H9 (cell line): ENCODE measurements around the gene USB1. TPM values are rescaled to one million over a fixed set of nuclear protein-coding genes. Genes with fewer than 3 reads are reported as not detected.

Experiments used
- DNase-seq: peaks from one replicate; pipeline ENCODE4 v3.0.0-alpha.2; 2017
- H2AFZ ChIP-seq: one replicate; pipeline ENCODE4 v1.6.1; 2013; ENCODE audit warnings: mild to moderate bottlenecking, low read length, control low read depth, moderate library complexity
- H2AK5ac ChIP-seq: 2 replicates; pipeline ENCODE4 v1.6.1; 2013; ENCODE audit warnings: low read length, control low read depth, mixed read lengths; ENCODE audit not compliant: insufficient read length
- H2BK120ac ChIP-seq: one replicate; pipeline ENCODE4 v1.6.1; 2013; ENCODE audit warnings: low read depth, mild to moderate bottlenecking, low read length, control low read depth, inconsistent platforms; ENCODE audit not compliant: poor library complexity, severe bottlenecking
- H2BK12ac ChIP-seq: 2 replicates; pipeline ENCODE4 v1.6.1; 2013; ENCODE audit warnings: low read length, control low read depth, mixed read lengths, low read depth; ENCODE audit not compliant: insufficient read length
- H2BK15ac ChIP-seq: 2 replicates; pipeline ENCODE4 v1.6.1; 2013; ENCODE audit warnings: low read depth, low read length, control low read depth
- H2BK20ac ChIP-seq: one replicate; pipeline ENCODE4 v1.6.1; 2013; ENCODE audit warnings: low read depth, mild to moderate bottlenecking, low read length, control low read depth, inconsistent platforms; ENCODE audit not compliant: poor library complexity, severe bottlenecking
- H2BK5ac ChIP-seq: 2 replicates; pipeline ENCODE4 v1.6.1; 2013; ENCODE audit warnings: low read length, control low read depth, mixed read lengths; ENCODE audit not compliant: insufficient read length
- H3K14ac ChIP-seq: 2 replicates; pipeline ENCODE4 v1.6.1; 2013; ENCODE audit warnings: low read length, control low read depth; ENCODE audit not compliant: insufficient read depth
- H3K18ac ChIP-seq: 2 replicates; pipeline ENCODE4 v1.6.1; 2013; ENCODE audit warnings: low read depth, mild to moderate bottlenecking, mixed read lengths, low read length, control low read depth; ENCODE audit not compliant: insufficient read length
- H3K23ac ChIP-seq: 2 replicates; pipeline ENCODE4 v1.6.1; 2013; ENCODE audit warnings: low read length, control low read depth, mixed read lengths, low read depth; ENCODE audit not compliant: insufficient read length
- H3K23me2 ChIP-seq: 2 replicates; pipeline ENCODE4 v1.6.1; 2013; ENCODE audit warnings: low read depth, mild to moderate bottlenecking, mixed read lengths, low read length, control low read depth; ENCODE audit not compliant: insufficient read length, poor library complexity, severe bottlenecking
- H3K27ac ChIP-seq: 2 replicates; pipeline ENCODE4 v1.5.1; 2013; ENCODE audit warnings: low read length, control low read depth, mixed read lengths, low read depth; ENCODE audit not compliant: insufficient read length
- H3K27me3 ChIP-seq: 2 replicates; pipeline ENCODE4 v1.6.1; 2013; ENCODE audit warnings: low read length, control low read depth, inconsistent platforms; ENCODE audit not compliant: insufficient read depth
- H3K4ac ChIP-seq: 2 replicates; pipeline ENCODE4 v1.6.1; 2013; ENCODE audit warnings: low read depth, mild to moderate bottlenecking, control low read depth, inconsistent platforms, low read length, moderate library complexity
- H3K4me1 ChIP-seq: 2 replicates; pipeline ENCODE4 v1.6.1; 2013; ENCODE audit warnings: low read length, control low read depth, inconsistent platforms; ENCODE audit not compliant: insufficient read depth
- H3K4me2 ChIP-seq: 2 replicates; pipeline ENCODE4 v1.6.1; 2013; ENCODE audit warnings: low read length, control low read depth, mixed read lengths; ENCODE audit not compliant: insufficient read length, insufficient read depth
- H3K56ac ChIP-seq: 2 replicates; pipeline ENCODE4 v1.6.1; 2013; ENCODE audit warnings: low read depth, mild to moderate bottlenecking, mixed read lengths, low read length, control low read depth; ENCODE audit not compliant: insufficient read length
- H3K79me1 ChIP-seq: 2 replicates; pipeline ENCODE4 v1.6.1; 2013; ENCODE audit warnings: low read depth, mild to moderate bottlenecking, moderate library complexity, low read length, control low read depth, inconsistent platforms; ENCODE audit not compliant: insufficient read depth, poor library complexity, severe bottlenecking
- H3K79me2 ChIP-seq: 2 replicates; pipeline ENCODE4 v1.6.1; 2013; ENCODE audit warnings: low read length, control low read depth, inconsistent platforms; ENCODE audit not compliant: insufficient read depth
- H3K9ac ChIP-seq: 2 replicates; pipeline ENCODE4 v1.6.1; 2013; ENCODE audit warnings: low read length, control low read depth, mixed read lengths; ENCODE audit not compliant: insufficient read length; ENCODE audit errors: extremely low read depth
- H3K9me3 ChIP-seq: one replicate; pipeline ENCODE4 v1.6.1; 2013; ENCODE audit warnings: low read depth, low read length, inconsistent platforms; ENCODE audit not compliant: control insufficient read depth
- H3T11ph ChIP-seq: one replicate; pipeline ENCODE4 v1.6.1; 2013; ENCODE audit warnings: mild to moderate bottlenecking, low read length, control low read depth, inconsistent platforms
- H4K20me1 ChIP-seq: one replicate; pipeline ENCODE4 v1.6.1; 2013; ENCODE audit not compliant: control insufficient read depth, insufficient read length, insufficient read depth
- H4K5ac ChIP-seq: 2 replicates; pipeline ENCODE4 v1.6.1; 2013; ENCODE audit warnings: low read depth, mild to moderate bottlenecking, mixed read lengths, low read length, control low read depth; ENCODE audit not compliant: insufficient read length
- H4K8ac ChIP-seq: replicated peaks from 2 replicates; pipeline ENCODE4 v1.6.1; 2013; ENCODE audit warnings: low read length, control low read depth, mixed read lengths, low read depth; ENCODE audit not compliant: insufficient read length
- H4K91ac ChIP-seq: 2 replicates; pipeline ENCODE4 v1.6.1; 2013; ENCODE audit warnings: low read depth, mild to moderate bottlenecking, moderate library complexity, mixed read lengths, low read length, control low read depth; ENCODE audit not compliant: insufficient read length
- H3K27ac Mint-ChIP-seq, 3 experiments: 2 replicates in 2 of 3; 3 replicates in 1 of 3; pipeline ENCODE4 v1.8.0; 2020 to 2021; ENCODE audit warnings: mixed read lengths in 3 of 3, mild to moderate bottlenecking in 1 of 3, moderate library complexity in 1 of 3
- H3K27me3 Mint-ChIP-seq: 2 replicates; pipeline ENCODE4 v1.8.0; 2021; ENCODE audit warnings: low read depth, mild to moderate bottlenecking, moderate library complexity, mixed read lengths
- H3K36me3 Mint-ChIP-seq, 3 experiments: 2 replicates in 2 of 3; 3 replicates in 1 of 3; pipeline ENCODE4 v1.8.0; 2020 to 2021; ENCODE audit warnings: low read depth in 3 of 3, mixed read lengths in 3 of 3; ENCODE audit not compliant: insufficient read depth in 1 of 3
- H3K4me1 Mint-ChIP-seq, 2 experiments: 2 replicates each; pipeline ENCODE4 v1.8.0; 2020; ENCODE audit warnings: mixed read lengths in 2 of 2
- H3K4me3 Mint-ChIP-seq, 2 experiments: 2 replicates in 1 of 2; 3 replicates in 1 of 2; pipeline ENCODE4 v1.8.0; 2020 to 2021; ENCODE audit warnings: mild to moderate bottlenecking in 2 of 2, mixed read lengths in 2 of 2, moderate library complexity in 1 of 2
- H3K9me3 Mint-ChIP-seq, 2 experiments: 2 replicates in 1 of 2; 3 replicates in 1 of 2; pipeline ENCODE4 v1.8.0; 2020; ENCODE audit warnings: mild to moderate bottlenecking in 2 of 2, mixed read lengths in 2 of 2, moderate library complexity in 1 of 2
- CTCF ChIP-seq: fragments of 200-600 bp; sonication (generic); conservative IDR thresholded peaks from 3 replicates; pipeline ENCODE4 v1.8.0; 2021; ENCODE audit warnings: antibody characterized with exemption, mild to moderate bottlenecking
- WGBS: extraction: QIAGEN DNeasy Blood & Tissue Kit; methylation state at CpG from one replicate; pipeline ENCODE4 v1.1.7; 2013; ENCODE audit warnings: missing lambda C conversion rate, low lambda C conversion rate, mixed read lengths; ENCODE audit not compliant: insufficient read length; ENCODE audit errors: extremely low coverage; 5-methylcytosine and 5-hydroxymethylcytosine counted together
- total RNA-seq: library from RNA; stranded (reverse); gene quantifications from 2 replicates; pipeline ENCODE4 v1.2.1, GENCODE V29; 2021

Gene USB1
- total RNA-seq, 1 experiment from 2014 or later = 65.0 TPM

GRCh38 chr16:58042001-58042885, 41.0 kb downstream of the USB1 start:
- Histone ChIP-seq H3K14ac (no peak overlapping the region), H2BK120ac (no peak overlapping the region), H4K8ac (no peak overlapping the region), H3K4ac (no peak overlapping the region), H2BK12ac (no peak overlapping the region), H3K79me1 (no peaks in the 10 kb centered on the region), H4K5ac (no peak overlapping the region), H3K56ac (no peak overlapping the region), H3K79me2 (no peaks in the 10 kb centered on the region), H2BK20ac (no peak overlapping the region), H2AK5ac (no peak overlapping the region), H4K91ac (no peak overlapping the region), H3T11ph (no peak overlapping the region), H3K23ac (no peak overlapping the region), H2BK5ac (no peak overlapping the region), H3K27ac (no peak overlapping the region), H2AFZ (no peak overlapping the region), H4K20me1 (no peaks in the 10 kb centered on the region), H3K9me3 (no peaks in the 10 kb centered on the region), H3K18ac (no peak overlapping the region), H3K9ac (no peak overlapping the region), H3K23me2 (no peaks in the 10 kb centered on the region), H2BK15ac (no peak overlapping the region), H3K4me1 (no peaks in the 10 kb centered on the region; the same call in 1 of the 2 replicates), H3K4me2 (no peak overlapping the region), H3K27me3 (no peaks in the 10 kb centered on the region)
- WGBS = no CpG with 5 or more reads among the region's 22 CpGs
- Mint-ChIP-seq H3K36me3 (peaks cover 13 to 68% (median 52%) of the 10 kb centered on the region in 3 experiments), H3K27ac (no peak overlapping the region; a peak in 1 of 7 replicates), H3K4me3 (no peak overlapping the region), H3K4me1 (peaks cover 0 to 7% of the 10 kb centered on the region in 2 experiments; a peak in 3 of 4 replicates), H3K9me3 (no peaks in the 10 kb centered on the region), H3K27me3 (no peaks in the 10 kb centered on the region)
- TF ChIP-seq CTCF = no peak
- no peak for DNase-seq
